ENCODE results near the gene PIK3R1. TPM values are rescaled to one million over a fixed set of nuclear protein-coding genes. Genes with fewer than 3 reads are reported as not detected.

Gene PIK3R1
- total RNA-seq, 1 experiment from 2014 or later: 11.3 TPM

DNA sequence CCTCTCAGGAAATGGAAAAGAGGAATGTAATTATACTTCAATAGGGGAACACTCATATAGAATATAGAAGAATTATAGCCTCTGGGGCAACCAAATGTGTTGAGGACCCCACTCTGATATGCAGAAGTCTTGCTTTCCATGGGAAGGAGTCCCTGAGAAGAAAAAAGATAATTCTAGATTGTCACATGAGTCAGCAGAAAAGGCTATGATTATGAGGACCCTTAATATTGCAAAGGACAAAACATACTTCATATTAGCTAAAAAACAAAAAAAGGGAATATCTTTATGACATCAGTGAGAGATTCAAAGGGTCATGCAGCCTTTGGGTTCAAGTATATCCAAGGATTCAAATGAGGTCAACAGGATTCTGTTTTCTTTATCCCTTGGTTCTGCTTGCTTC, 119.5 kb downstream of the PIK3R1 start:
- Mint-ChIP-seq H3K9me3 (no peaks in the 10 kb centered on the region; a peak in 1 of 5 replicates), H3K4me3 (no peak overlapping the region), H3K36me3 (ENCODE audit: insufficient read depth in 1 of 3, low read depth in 3 of 3) (0 out of 7 replicates have a peak, but pooled peaks cover 0 to 2% (median 0%) of the 10 kb centered on the region in 3 experiments), H3K27me3 (ENCODE audit: low read depth) (no peaks in the 10 kb centered on the region; the same call in 1 of the 2 replicates), H3K27ac (no peak overlapping the region), H3K4me1 (peaks cover 0 to under 1% of the 10 kb centered on the region in 2 experiments; a peak in 1 of 4 replicates)
- Histone ChIP-seq H2BK15ac (ENCODE audit: low read depth, low read length) (no peak overlapping the region), H3K4me1 (ENCODE audit: insufficient read depth, low read length) (no peaks in the 10 kb centered on the region), H4K5ac (ENCODE audit: insufficient read length, low read depth, low read length) (no peak overlapping the region), H2BK120ac (ENCODE audit: low read depth, low read length, poor library complexity, severe bottlenecking) (no peak overlapping the region), H3K9ac (ENCODE audit: extremely low read depth, insufficient read length, low read length) (no peak overlapping the region), H2BK20ac (ENCODE audit: low read depth, low read length, poor library complexity, severe bottlenecking) (no peak overlapping the region), H3K14ac (ENCODE audit: insufficient read depth, low read length) (no peak overlapping the region), H3K27ac (ENCODE audit: insufficient read length, low read depth, low read length) (no peak overlapping the region), H3K4me2 (ENCODE audit: insufficient read depth, insufficient read length, low read length) (no peak overlapping the region), H3K18ac (ENCODE audit: insufficient read length, low read depth, low read length) (no peak overlapping the region), H3T11ph (ENCODE audit: low read length) (no peak overlapping the region), H3K4ac (ENCODE audit: low read depth, low read length) (no peak overlapping the region), H3K56ac (ENCODE audit: insufficient read length, low read depth, low read length) (no peak overlapping the region), H2AFZ (ENCODE audit: low read length) (no peak overlapping the region), H4K8ac (replicated peaks; ENCODE audit: insufficient read length, low read depth, low read length) (no peak overlapping the region), H2BK12ac (ENCODE audit: insufficient read length, low read depth, low read length) (no peak overlapping the region), H2AK5ac (ENCODE audit: insufficient read length, low read length) (no peak overlapping the region), H2BK5ac (ENCODE audit: insufficient read length, low read length) (no peak overlapping the region), H3K9me3 (ENCODE audit: control insufficient read depth, low read depth, low read length) (no peaks in the 10 kb centered on the region), H3K27me3 (ENCODE audit: insufficient read depth, low read length) (no peaks in the 10 kb centered on the region), H4K20me1 (ENCODE audit: control insufficient read depth, insufficient read depth, insufficient read length) (no peaks in the 10 kb centered on the region), H3K79me2 (ENCODE audit: insufficient read depth, low read length) (no peaks in the 10 kb centered on the region), H4K91ac (ENCODE audit: insufficient read length, low read depth, low read length) (no peak overlapping the region), H3K23me2 (ENCODE audit: insufficient read length, low read depth, low read length, poor library complexity, severe bottlenecking) (no peaks in the 10 kb centered on the region), H3K23ac (ENCODE audit: insufficient read length, low read depth, low read length) (no peak overlapping the region), H3K79me1 (ENCODE audit: insufficient read depth, low read depth, low read length, poor library complexity, severe bottlenecking) (no peaks in the 10 kb centered on the region)
- DNase-seq: no peak
- no peak for TF ChIP-seq CTCF (conservative IDR thresholded peaks at IDR 0.05)

All from H9 (cell line).